Measurements from ENCODE around the gene HBD. TPM values are rescaled to one million over a fixed set of nuclear protein-coding genes. Genes with fewer than 3 reads are reported as not detected.

Gene HBD
- total RNA-seq, 1 donor from 2014 or later, result not detected

GRCh38 chr11:5275369-5276110 lies 41.3 kb upstream of the HBD start:
- Mint-ChIP-seq H3K4me3 (ENCODE audit: unreplicated experiment) (no peak overlapping the region), H3K9me3 (ENCODE audit: low read depth) (no peaks in the 10 kb centered on the region), H3K36me3 (ENCODE audit: low read depth) (no peaks in the 10 kb centered on the region), H3K4me1 (ENCODE audit: low read depth) (peaks cover 4% of the 10 kb centered on the region), H3K27me3 (ENCODE audit: low read depth) (no peaks in the 10 kb centered on the region), H3K27ac (ENCODE audit: unreplicated experiment) (no peak overlapping the region)
- TF ChIP-seq CTCF (IDR thresholded peaks at IDR 0.05), result no peak
- DNase-seq (ENCODE audit: low spot score), result no peak

GRCh38 chr11:5274395-5274794 lies 40.1 kb upstream of the HBD start:
- Mint-ChIP-seq H3K27ac (ENCODE audit: unreplicated experiment) (no peak overlapping the region), H3K36me3 (ENCODE audit: low read depth) (no peaks in the 10 kb centered on the region), H3K9me3 (ENCODE audit: low read depth) (no peaks in the 10 kb centered on the region), H3K4me1 (ENCODE audit: low read depth) (no peaks in the 10 kb centered on the region), H3K4me3 (ENCODE audit: unreplicated experiment) (no peak overlapping the region), H3K27me3 (ENCODE audit: low read depth) (no peaks in the 10 kb centered on the region)
- TF ChIP-seq CTCF (IDR thresholded peaks at IDR 0.05), result no peak
- no peak for DNase-seq (ENCODE audit: low spot score)

- Mint-ChIP-seq H3K36me3 (ENCODE audit: low read depth) (no peaks in the 10 kb centered on the region), H3K27me3 (ENCODE audit: low read depth) (peaks cover 8% of the 10 kb centered on the region), H3K4me3 (ENCODE audit: unreplicated experiment) (no peak overlapping the region), H3K4me1 (ENCODE audit: low read depth) (no peaks in the 10 kb centered on the region), H3K27ac (ENCODE audit: unreplicated experiment) (no peak overlapping the region), H3K9me3 (ENCODE audit: low read depth) (no peaks in the 10 kb centered on the region)
- no peak for TF ChIP-seq CTCF (IDR thresholded peaks at IDR 0.05)
- DNase-seq (ENCODE audit: low spot score), result no peak
Measured at GRCh38 chr11:5272395-5273017, 38.2 kb upstream of the HBD start.

GRCh38 chr11:5269715-5270147 lies 35.4 kb upstream of the HBD start, which contains the start of gene HBE1:
Gene HBE1, minus strand, starts transcription at chr11:5269945. Its CDS starts 55 bp downstream, at chr11:5269890.
- Mint-ChIP-seq H3K9me3 (ENCODE audit: low read depth) (no peaks in the 10 kb centered on the region), H3K27ac (ENCODE audit: unreplicated experiment) (no peak within 1 kb of the TSS)

More at GRCh38 chr11:5269715-5270147, 35.4 kb upstream of the HBD start, which contains the start of gene HBE1:
- H3K27me3 Mint-ChIP-seq (ENCODE audit: low read depth), result peaks cover 29% of the 10 kb centered on the region
- TF ChIP-seq CTCF (IDR thresholded peaks at IDR 0.05), result no peak
- DNase-seq (ENCODE audit: low spot score), result no peak
- no peaks in the 10 kb centered on the region for H3K36me3 Mint-ChIP-seq (ENCODE audit: low read depth)
- no peak within 1 kb of the TSS for H3K4me3 Mint-ChIP-seq (ENCODE audit: unreplicated experiment)
- no peaks in the 10 kb centered on the region for H3K4me1 Mint-ChIP-seq (ENCODE audit: low read depth)

All from chondrocyte (in vitro differentiated cells).